ENCODE data around the gene ZYX. TPM values are rescaled to one million over a fixed set of nuclear protein-coding genes. Genes with fewer than 3 reads are reported as not detected.
"Not testable (repeated sequence)": the region's sequence is repeated elsewhere in the genome, so short reads cannot be mapped to it uniquely, and the experiment has no call there.

Gene ZYX
- total RNA-seq, 6 experiments from 2014 or later: 29.7 to 129 (median 43.6) TPM

- Histone ChIP-seq H3K27ac (no peak overlapping the region), H3K27me3 (no peaks in the 10 kb centered on the region), H3K4me1 (peaks cover 0 to 15% (median 0%) of the 10 kb centered on the region in 4 donors), H3K4me3 (no peak overlapping the region), H3K9me3 (no peaks in the 10 kb centered on the region), H3K36me3 (no peaks in the 10 kb centered on the region)
- intact Hi-C loops (cut with DNase I): no loop called here
- TF ChIP-seq CTCF (IDR thresholded peaks at IDR 0.05) (no peak), POLR2A (IDR thresholded peaks at IDR 0.05) (no peak)
- DNase-seq (no peak), ATAC-seq (peak in 2 of 4 donors; percentile 18 to 25)
- 80% methylated on average over 1 of the region's 3 CpGs for WGBS (ENCODE audit: insufficient coverage, low coverage, low lambda C conversion rate, missing lambda C conversion rate)
Observed at GRCh38 chr7:143422033-143422432, 40.9 kb downstream of the ZYX start.

DNA sequence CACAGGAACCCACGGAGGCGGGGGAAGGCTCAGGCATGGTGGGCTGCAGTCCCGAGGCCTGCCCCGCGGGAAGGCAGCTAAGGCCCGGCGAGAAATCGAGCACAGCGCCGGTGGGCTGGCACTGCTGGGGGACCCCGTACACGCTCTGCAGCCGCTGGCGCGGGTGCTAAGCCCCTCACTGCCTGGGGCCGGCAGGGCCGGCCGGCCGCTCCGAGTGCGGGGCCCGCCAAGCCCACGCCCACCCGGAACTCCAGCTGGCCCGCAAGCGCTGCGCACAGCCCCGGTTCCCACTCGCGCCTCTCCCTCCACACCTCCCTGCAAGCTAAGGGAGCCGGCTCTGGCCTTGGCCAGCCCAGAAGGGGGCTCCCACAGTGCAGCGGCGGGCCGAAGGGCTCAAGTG is 43.3 kb downstream of the ZYX start:
- H3K36me3 ChIP-seq; DNase-seq; H3K4me3 ChIP-seq; H3K27ac ChIP-seq; H3K27me3 ChIP-seq; H3K9me3 ChIP-seq; ATAC-seq; intact Hi-C loops (cut with DNase I): not testable (repeated sequence)
- peaks cover 0 to 15% (median 0%) of the 10 kb centered on the region in 4 donors for H3K4me1 ChIP-seq
- 100% methylated on average over 1 of the region's 34 CpGs for WGBS (ENCODE audit: insufficient coverage, low coverage, low lambda C conversion rate, missing lambda C conversion rate)

DNA sequence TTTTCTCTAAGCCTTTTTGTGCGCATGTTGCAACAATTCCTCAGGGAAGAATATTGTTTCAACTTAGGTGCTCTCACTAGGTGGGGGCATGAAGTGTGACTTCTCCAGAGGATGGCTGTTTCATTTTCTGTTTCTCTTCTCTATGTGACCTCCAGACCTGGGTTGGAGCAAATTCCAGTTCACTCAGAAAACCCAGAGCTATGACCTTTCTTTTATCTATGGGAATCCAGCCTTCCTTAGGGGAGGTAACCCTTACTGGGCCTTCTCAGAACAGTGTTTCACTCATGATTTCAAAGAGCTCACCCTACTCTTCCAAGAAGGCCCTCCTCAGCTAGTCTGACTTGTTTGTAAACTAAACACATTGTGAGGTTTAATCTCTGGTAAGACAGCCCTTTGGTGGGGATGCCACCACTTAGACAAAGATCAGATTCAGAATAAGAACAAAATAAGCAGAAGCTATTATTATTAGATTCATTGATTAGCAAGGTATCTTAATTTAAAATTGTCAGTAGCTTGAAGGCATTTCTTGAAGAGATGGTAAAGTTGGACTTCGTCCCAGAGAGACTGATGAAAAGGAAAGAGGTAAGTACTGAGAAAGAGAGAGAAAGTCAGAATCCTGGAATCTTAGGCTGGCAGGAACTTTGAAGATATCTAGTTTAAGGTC is 45.5 kb downstream of the ZYX start:
- intact Hi-C loops (cut with DNase I): no loop called here

GRCh38 chr7:143429770-143430698 is 48.9 kb downstream of the ZYX start:
- intact Hi-C loops (cut with DNase I): no loop called here
- H3K9me3 ChIP-seq: no peaks in the 10 kb centered on the region
- DNase-seq (no peak), ATAC-seq (no peak)
- H3K27ac ChIP-seq: no peak overlapping the region
- no peak overlapping the region for H3K4me3 ChIP-seq
- TF ChIP-seq CTCF (IDR thresholded peaks at IDR 0.05) (no peak), POLR2A (IDR thresholded peaks at IDR 0.05) (no peak)
- peaks cover 0 to 16% (median 5%) of the 10 kb centered on the region in 4 donors for H3K4me1 ChIP-seq
- no peaks in the 10 kb centered on the region for H3K27me3 ChIP-seq
- H3K36me3 ChIP-seq: no peaks in the 10 kb centered on the region
- WGBS (ENCODE audit: insufficient coverage, low coverage, low lambda C conversion rate, missing lambda C conversion rate): 78% methylated on average over 9 of the region's 10 CpGs

More for the DNA sequence above, 45.5 kb downstream of the ZYX start:
- H3K27me3 ChIP-seq: no peaks in the 10 kb centered on the region
- H3K36me3 ChIP-seq: no peaks in the 10 kb centered on the region
- H3K9me3 ChIP-seq: no peaks in the 10 kb centered on the region
- 88% methylated on average over 2 of the region's 2 CpGs for WGBS (ENCODE audit: insufficient coverage, low coverage, low lambda C conversion rate, missing lambda C conversion rate)
- no peak for DNase-seq
- no peak overlapping the region for H3K27ac ChIP-seq
- ATAC-seq: peak; percentile 39 to 91 (median 82)
- peaks cover 0 to 8% (median 0%) of the 10 kb centered on the region in 4 donors for H3K4me1 ChIP-seq
- TF ChIP-seq CTCF (IDR thresholded peaks at IDR 0.05) (no peak), POLR2A (IDR thresholded peaks at IDR 0.05) (no peak)
- H3K4me3 ChIP-seq: no peak overlapping the region

DNA sequence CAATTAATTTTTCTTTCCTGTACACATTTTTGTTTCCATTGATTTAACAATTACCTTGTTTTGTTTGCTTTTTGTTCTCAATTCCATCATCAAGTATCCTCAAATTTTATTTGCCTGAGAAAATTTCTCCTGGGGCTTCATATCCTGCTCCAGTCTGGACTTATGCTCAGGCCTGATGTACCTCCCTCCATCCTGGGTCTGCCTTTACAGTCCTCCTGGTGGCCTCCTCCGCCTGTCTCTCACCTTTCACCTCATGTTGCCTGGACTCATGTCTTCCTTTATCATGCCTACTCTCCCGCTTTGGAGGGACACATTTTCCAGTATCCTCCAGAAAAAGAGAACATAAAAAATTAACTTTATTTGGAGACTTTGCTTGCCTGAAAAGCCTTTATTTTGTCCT is 50.0 kb downstream of the ZYX start:
- intact Hi-C loops (cut with DNase I): no loop called here
- 100% methylated on average over 2 of the region's 2 CpGs for WGBS (ENCODE audit: insufficient coverage, low coverage, low lambda C conversion rate, missing lambda C conversion rate)

More for the DNA sequence above, 50.0 kb downstream of the ZYX start:
- Histone ChIP-seq H3K36me3 (no peaks in the 10 kb centered on the region), H3K9me3 (no peaks in the 10 kb centered on the region), H3K4me1 (peaks cover 0 to 27% (median 11%) of the 10 kb centered on the region in 4 donors), H3K27ac (no peak overlapping the region), H3K27me3 (no peaks in the 10 kb centered on the region), H3K4me3 (no peak overlapping the region)
- no peak for ATAC-seq
- no peak for TF ChIP-seq POLR2A (IDR thresholded peaks at IDR 0.05)
- no peak for TF ChIP-seq CTCF (IDR thresholded peaks at IDR 0.05)
- DNase-seq: no peak

All from right lobe of liver (tissue), 6 donors.